Measurements from ENCODE around the gene ADORA2A. TPM values are rescaled to one million over a fixed set of nuclear protein-coding genes. Genes with fewer than 3 reads are reported as not detected.
A peak's percentile ranks its signal among the peaks of the same experiment; 100 is the strongest.

Gene ADORA2A
- 1.8 TPM for polyA plus RNA-seq (2013)

DNA sequence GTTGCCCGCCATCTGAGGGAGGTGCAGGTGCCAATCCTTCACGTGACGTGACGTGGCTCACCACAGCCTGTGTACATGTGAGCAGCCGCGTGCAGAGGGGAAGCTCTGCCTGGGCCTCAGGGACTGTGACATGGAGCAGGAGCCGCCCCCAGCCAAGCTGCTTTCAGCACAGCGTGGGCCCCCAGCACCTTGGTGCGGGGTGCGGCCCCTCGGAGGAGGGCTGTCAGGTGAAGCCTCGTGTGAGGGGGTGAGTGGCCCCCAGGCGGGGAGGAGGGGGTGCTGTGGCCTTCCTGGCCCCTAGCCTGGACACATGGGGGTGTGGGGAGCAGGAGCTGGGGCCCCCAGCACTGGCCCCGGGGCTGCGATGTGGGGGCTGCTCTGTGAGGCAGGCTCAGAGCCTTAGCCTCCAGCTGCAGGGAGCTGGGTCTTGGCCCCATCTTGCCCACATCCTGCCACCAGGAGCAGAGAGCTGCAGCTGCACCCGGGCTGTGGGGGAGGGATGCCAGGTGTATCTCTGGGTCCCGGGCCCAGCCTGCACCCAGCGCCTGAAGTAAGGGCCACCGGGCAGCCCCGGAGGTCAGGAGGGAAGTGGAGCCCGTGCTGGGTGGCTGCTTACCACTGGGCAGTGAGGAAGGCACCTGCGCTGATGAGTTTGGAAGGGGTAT is at the start of gene ADORA2A:
Gene ADORA2A (plus strand): TSS at position 100 of the 665 bp plus-strand sequence. CDS start 5,806 bp downstream, outside the sequence.
- H3K4me1 ChIP-seq (ENCODE audit: control extremely low read depth in 1 of 4, control insufficient read depth in 4 of 4, insufficient read depth in 4 of 4, low read length in 3 of 4), result peaks cover 3 to 67% (median 54%) of the 10 kb centered on the region in 4 experiments
- ChIA-PET POLR2A (interaction anchor here (0.6 to 0.9 kb wide), 4 partner anchors 37 to 103 kb away, joined by 3 to 4 read pairs (median 3); no protein-coding TSS in a partner anchor), CTCF (interaction anchor here (1.0 to 4.1 kb wide), 8 partner anchors 54 to 99 kb away, joined by 3 to 13 read pairs (median 5); no protein-coding TSS in a partner anchor)
- peak within 1 kb of the TSS in 2 of 7 experiments; percentile 28 to 29 for H3K4me3 ChIP-seq (ENCODE audit: control insufficient read depth in 1 of 7, extremely low read depth in 1 of 7, insufficient read depth in 4 of 7, low read depth in 2 of 7, low read length in 6 of 7)
- DNase-seq, result peak; percentile 61 to 92 (median 87)
- peaks cover 0 to 9% (median 0%) of the 10 kb centered on the region in 5 experiments for H3K27me3 ChIP-seq (replicated peaks in 2 of 5; ENCODE audit: control insufficient read depth in 4 of 5, insufficient read depth in 5 of 5, low read length in 4 of 5)
- peak within 1 kb of the TSS in 1 of 2 experiments; percentile 43 for H3K27ac ChIP-seq (ENCODE audit: insufficient read depth in 1 of 2, low read depth in 1 of 2, low read length in 2 of 2, poor library complexity in 1 of 2, severe bottlenecking in 2 of 2)
- no peaks in the 10 kb centered on the region for H3K9me3 ChIP-seq (ENCODE audit: control extremely low read depth in 1 of 5, control insufficient read depth in 4 of 5, insufficient read depth in 2 of 5, low read depth in 1 of 5, low read length in 4 of 5)
- 13% methylated on average over 19 of the region's 22 CpGs for WGBS (ENCODE audit: insufficient coverage)
- H3K36me3 ChIP-seq (ENCODE audit: control insufficient read depth in 4 of 4, insufficient read depth in 4 of 4, low read length in 3 of 4), result no peaks in the 10 kb centered on the region

- peaks cover 0 to 3% (median 0%) of the 10 kb centered on the region in 5 experiments for H3K9me3 ChIP-seq (ENCODE audit: control extremely low read depth in 1 of 5, control insufficient read depth in 4 of 5, insufficient read depth in 2 of 5, low read depth in 1 of 5, low read length in 4 of 5)
- H3K27me3 ChIP-seq (replicated peaks in 2 of 5; ENCODE audit: control insufficient read depth in 4 of 5, insufficient read depth in 5 of 5, low read length in 4 of 5), result no peaks in the 10 kb centered on the region
- H3K4me1 ChIP-seq (ENCODE audit: control extremely low read depth in 1 of 4, control insufficient read depth in 4 of 4, insufficient read depth in 4 of 4, low read length in 3 of 4), result peaks cover 2 to 21% (median 16%) of the 10 kb centered on the region in 4 experiments
- ChIA-PET CTCF (no interaction called here), POLR2A (no interaction called here)
- peak; percentile 22 to 81 (median 64) for DNase-seq
- 0% methylated on average over 1 of the region's 2 CpGs for WGBS (ENCODE audit: insufficient coverage)
- H3K4me3 ChIP-seq (ENCODE audit: control insufficient read depth in 1 of 7, extremely low read depth in 1 of 7, insufficient read depth in 4 of 7, low read depth in 2 of 7, low read length in 6 of 7), result peak overlapping the region in 2 of 7 experiments; percentile 9 to 20
- peak overlapping the region in 1 of 2 experiments; percentile 65 for H3K27ac ChIP-seq (ENCODE audit: insufficient read depth in 1 of 2, low read depth in 1 of 2, low read length in 2 of 2, poor library complexity in 1 of 2, severe bottlenecking in 2 of 2)
- peaks cover 3 to 27% (median 18%) of the 10 kb centered on the region in 4 experiments for H3K36me3 ChIP-seq (ENCODE audit: control insufficient read depth in 4 of 4, insufficient read depth in 4 of 4, low read length in 3 of 4)
These were observed 47.9 kb upstream of the ADORA2A start for GRCh38 chr22:24379536-24379935.

- 94% methylated on average over 3 of the region's 7 CpGs for WGBS (ENCODE audit: insufficient coverage)
- Histone ChIP-seq H3K4me3 (ENCODE audit: control insufficient read depth in 1 of 7, extremely low read depth in 1 of 7, insufficient read depth in 4 of 7, low read depth in 2 of 7, low read length in 6 of 7) (peak overlapping the region in 1 of 7 experiments; percentile 28), H3K4me1 (ENCODE audit: control extremely low read depth in 1 of 4, control insufficient read depth in 4 of 4, insufficient read depth in 4 of 4, low read length in 3 of 4) (peaks cover 2 to 21% (median 16%) of the 10 kb centered on the region in 4 experiments), H3K9me3 (ENCODE audit: control extremely low read depth in 1 of 5, control insufficient read depth in 4 of 5, insufficient read depth in 2 of 5, low read depth in 1 of 5, low read length in 4 of 5) (peaks cover 0 to 3% (median 0%) of the 10 kb centered on the region in 5 experiments), H3K36me3 (ENCODE audit: control insufficient read depth in 4 of 4, insufficient read depth in 4 of 4, low read length in 3 of 4) (peaks cover 3 to 21% (median 14%) of the 10 kb centered on the region in 4 experiments), H3K27me3 (replicated peaks in 2 of 5; ENCODE audit: control insufficient read depth in 4 of 5, insufficient read depth in 5 of 5, low read length in 4 of 5) (no peaks in the 10 kb centered on the region), H3K27ac (ENCODE audit: insufficient read depth in 1 of 2, low read depth in 1 of 2, low read length in 2 of 2, poor library complexity in 1 of 2, severe bottlenecking in 2 of 2) (peak overlapping the region in 1 of 2 experiments; percentile 68)
- peak in 1 of 3 donors; percentile 27 for DNase-seq
- ChIA-PET POLR2A (no interaction called here), CTCF (interaction anchor here (1.0 to 3.3 kb wide), 4 partner anchors 12 to 55 kb away, joined by 3 to 20 read pairs (median 4); no protein-coding TSS in a partner anchor)
These were observed 47.0 kb upstream of the ADORA2A start for GRCh38 chr22:24380220-24380904.

- ChIA-PET POLR2A (no interaction called here), CTCF (interaction anchor here (1.0 to 3.3 kb wide), 4 partner anchors 11 to 55 kb away, joined by 3 to 20 read pairs (median 4); no protein-coding TSS in a partner anchor)
- DNase-seq, result no peak
- Histone ChIP-seq H3K4me3 (ENCODE audit: control insufficient read depth in 1 of 7, extremely low read depth in 1 of 7, insufficient read depth in 4 of 7, low read depth in 2 of 7, low read length in 6 of 7) (no peak overlapping the region), H3K27me3 (replicated peaks in 2 of 5; ENCODE audit: control insufficient read depth in 4 of 5, insufficient read depth in 5 of 5, low read length in 4 of 5) (no peaks in the 10 kb centered on the region), H3K36me3 (ENCODE audit: control insufficient read depth in 4 of 4, insufficient read depth in 4 of 4, low read length in 3 of 4) (peaks cover 3 to 16% (median 12%) of the 10 kb centered on the region in 4 experiments), H3K27ac (ENCODE audit: insufficient read depth in 1 of 2, low read depth in 1 of 2, low read length in 2 of 2, poor library complexity in 1 of 2, severe bottlenecking in 2 of 2) (peak overlapping the region in 1 of 2 experiments; percentile 68), H3K4me1 (ENCODE audit: control extremely low read depth in 1 of 4, control insufficient read depth in 4 of 4, insufficient read depth in 4 of 4, low read length in 3 of 4) (peaks cover 2 to 21% (median 16%) of the 10 kb centered on the region in 4 experiments), H3K9me3 (ENCODE audit: control extremely low read depth in 1 of 5, control insufficient read depth in 4 of 5, insufficient read depth in 2 of 5, low read depth in 1 of 5, low read length in 4 of 5) (no peaks in the 10 kb centered on the region)
- no CpG with 5 or more reads among the region's 1 CpG for WGBS (ENCODE audit: insufficient coverage)
These were observed 46.5 kb upstream of the ADORA2A start for GRCh38 chr22:24380905-24381230.

GRCh38 chr22:24383061-24383460 is 44.3 kb upstream of the ADORA2A start:
- POLR2A ChIA-PET, result interaction anchor here (1.2 kb wide), 1 partner anchor 19 kb away, joined by 3 read pairs; no protein-coding TSS in a partner anchor
- Histone ChIP-seq H3K4me1 (ENCODE audit: control extremely low read depth in 1 of 4, control insufficient read depth in 4 of 4, insufficient read depth in 4 of 4, low read length in 3 of 4) (peaks cover 2 to 22% (median 18%) of the 10 kb centered on the region in 4 experiments), H3K9me3 (ENCODE audit: control extremely low read depth in 1 of 5, control insufficient read depth in 4 of 5, insufficient read depth in 2 of 5, low read depth in 1 of 5, low read length in 4 of 5) (no peaks in the 10 kb centered on the region), H3K4me3 (ENCODE audit: control insufficient read depth in 1 of 7, extremely low read depth in 1 of 7, insufficient read depth in 4 of 7, low read depth in 2 of 7, low read length in 6 of 7) (no peak overlapping the region), H3K27me3 (replicated peaks in 2 of 5; ENCODE audit: control insufficient read depth in 4 of 5, insufficient read depth in 5 of 5, low read length in 4 of 5) (no peaks in the 10 kb centered on the region), H3K27ac (ENCODE audit: insufficient read depth in 1 of 2, low read depth in 1 of 2, low read length in 2 of 2, poor library complexity in 1 of 2, severe bottlenecking in 2 of 2) (no peak overlapping the region), H3K36me3 (ENCODE audit: control insufficient read depth in 4 of 4, insufficient read depth in 4 of 4, low read length in 3 of 4) (peaks cover 0 to 9% (median 1%) of the 10 kb centered on the region in 4 experiments)
- 69% methylated on average over 2 of the region's 2 CpGs for WGBS (ENCODE audit: insufficient coverage)
- no peak for DNase-seq
- CTCF ChIA-PET, result interaction anchor here (0.7 to 3.3 kb wide), 2 partner anchors 9 to 16 kb away, joined by 3 to 20 read pairs; no protein-coding TSS in a partner anchor

DNA sequence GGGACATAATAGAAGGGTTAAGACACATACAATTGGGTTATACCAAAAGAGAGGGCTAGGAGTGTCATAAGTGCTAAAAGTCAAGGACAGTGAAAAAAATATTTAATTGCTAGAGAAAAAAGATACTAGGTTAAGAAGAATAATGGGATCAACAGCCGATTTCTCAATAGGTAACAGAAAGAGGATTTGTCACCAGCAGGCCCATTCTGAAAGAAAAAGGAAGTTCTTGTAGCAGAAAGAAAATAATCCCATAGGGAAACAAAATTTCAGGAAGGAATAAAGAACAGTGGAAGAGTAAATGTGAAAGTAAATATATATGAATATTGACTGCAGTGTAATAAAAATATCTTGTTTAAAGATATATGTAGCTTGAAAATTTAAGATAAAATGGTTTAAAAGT is 43.3 kb upstream of the ADORA2A start:
- Histone ChIP-seq H3K27ac (ENCODE audit: insufficient read depth in 1 of 2, low read depth in 1 of 2, low read length in 2 of 2, poor library complexity in 1 of 2, severe bottlenecking in 2 of 2) (no peak overlapping the region), H3K4me3 (ENCODE audit: control insufficient read depth in 1 of 7, extremely low read depth in 1 of 7, insufficient read depth in 4 of 7, low read depth in 2 of 7, low read length in 6 of 7) (no peak overlapping the region), H3K27me3 (replicated peaks in 2 of 5; ENCODE audit: control insufficient read depth in 4 of 5, insufficient read depth in 5 of 5, low read length in 4 of 5) (no peaks in the 10 kb centered on the region), H3K36me3 (ENCODE audit: control insufficient read depth in 4 of 4, insufficient read depth in 4 of 4, low read length in 3 of 4) (peaks cover 0 to 9% (median 1%) of the 10 kb centered on the region in 4 experiments), H3K4me1 (ENCODE audit: control extremely low read depth in 1 of 4, control insufficient read depth in 4 of 4, insufficient read depth in 4 of 4, low read length in 3 of 4) (peaks cover 2 to 22% (median 15%) of the 10 kb centered on the region in 4 experiments), H3K9me3 (ENCODE audit: control extremely low read depth in 1 of 5, control insufficient read depth in 4 of 5, insufficient read depth in 2 of 5, low read depth in 1 of 5, low read length in 4 of 5) (no peaks in the 10 kb centered on the region)
- ChIA-PET CTCF (no interaction called here), POLR2A (no interaction called here)
- DNase-seq, result no peak
- 86% methylated on average over 1 of the region's 1 CpG for WGBS (ENCODE audit: insufficient coverage)

Data from common myeloid progenitor, CD34-positive (primary cell).